ENCODE data around the gene NCKAP5.

The NCKAP5 gene

GRCh38 chr2:133456971-133457370 lies 111.3 kb downstream of the NCKAP5 start:
- no peak for DNase-seq

- DNase-seq = no peak
Measured at GRCh38 chr2:133456156-133456555, 112.1 kb downstream of the NCKAP5 start.

DNA sequence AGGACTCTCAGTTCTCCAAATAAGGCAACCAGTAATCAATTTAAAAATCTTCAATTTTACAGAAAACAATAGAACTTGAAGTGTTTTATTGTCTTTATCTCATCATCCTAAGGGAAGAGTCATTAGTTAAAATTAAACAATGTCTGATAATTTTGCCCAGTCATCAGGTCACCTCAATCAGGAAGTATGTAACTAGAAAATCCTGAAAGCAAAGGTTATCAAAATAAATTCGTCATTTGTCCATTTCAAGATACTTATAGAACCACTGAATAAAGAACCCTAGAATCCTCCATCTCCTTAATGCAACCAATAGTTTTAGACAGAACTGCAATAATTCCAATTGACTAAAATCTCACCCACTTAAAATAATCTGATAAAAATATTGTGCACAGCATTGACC lies 115.2 kb downstream of the NCKAP5 start:
- no peak for DNase-seq

DNA sequence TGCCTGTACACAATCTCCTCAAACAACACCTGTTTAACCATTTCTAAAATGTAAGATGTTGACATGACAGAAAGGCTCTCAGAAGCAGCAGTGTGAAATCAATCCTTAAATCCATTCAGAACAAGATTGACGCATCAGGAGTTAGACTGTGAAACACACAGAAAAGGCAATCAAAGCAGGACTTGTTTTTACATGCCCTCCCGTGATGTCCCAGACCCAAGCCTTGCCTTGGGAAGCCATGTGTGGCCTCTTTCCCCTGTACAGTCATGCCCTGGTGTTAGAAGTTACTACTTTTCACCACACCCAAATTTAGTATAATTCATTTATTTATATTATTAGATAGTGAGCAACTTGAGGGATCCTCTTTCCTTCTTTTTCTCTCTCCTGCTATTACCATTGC lies 115.7 kb downstream of the NCKAP5 start:
- DNase-seq = no peak

DNA sequence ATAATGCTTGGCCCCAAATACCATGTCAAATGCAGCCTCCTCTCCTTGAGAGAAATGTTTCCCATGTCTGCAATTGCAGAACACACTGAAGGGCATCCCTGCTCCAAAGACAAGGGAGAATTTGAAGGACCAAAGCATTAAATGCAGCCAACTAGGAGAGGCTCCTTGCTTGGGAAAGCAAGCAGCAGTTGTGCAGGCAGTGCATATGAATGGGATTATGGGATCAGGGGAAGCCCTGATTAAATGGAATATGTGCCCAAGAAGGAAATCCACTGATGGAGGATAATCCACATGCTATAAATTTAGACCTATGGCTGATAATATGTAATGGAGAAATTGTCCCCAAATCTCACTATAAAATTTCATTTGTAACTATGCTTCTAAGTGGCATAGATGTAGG lies 116.1 kb downstream of the NCKAP5 start:
- no peak for DNase-seq

DNA sequence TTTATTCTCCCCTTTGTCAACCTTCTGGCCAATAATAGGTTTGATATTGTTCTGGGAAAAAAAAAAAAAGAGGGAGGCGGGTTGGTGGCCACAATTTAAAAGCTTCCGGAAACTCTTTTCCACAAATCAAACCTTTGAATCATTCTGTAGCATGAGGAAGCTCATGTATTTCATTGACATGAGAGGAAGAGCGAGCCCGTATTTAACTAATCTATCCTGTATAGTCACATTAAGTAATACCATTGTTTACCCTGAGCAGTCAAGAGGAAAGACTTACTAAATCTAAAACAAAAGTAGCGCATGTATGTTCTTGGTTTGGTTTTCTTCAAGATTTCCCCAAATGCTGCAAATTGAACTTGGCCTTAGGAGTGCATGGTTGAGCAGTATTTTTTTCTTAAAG lies 120.1 kb downstream of the NCKAP5 start:
- DNase-seq = no peak

DNA sequence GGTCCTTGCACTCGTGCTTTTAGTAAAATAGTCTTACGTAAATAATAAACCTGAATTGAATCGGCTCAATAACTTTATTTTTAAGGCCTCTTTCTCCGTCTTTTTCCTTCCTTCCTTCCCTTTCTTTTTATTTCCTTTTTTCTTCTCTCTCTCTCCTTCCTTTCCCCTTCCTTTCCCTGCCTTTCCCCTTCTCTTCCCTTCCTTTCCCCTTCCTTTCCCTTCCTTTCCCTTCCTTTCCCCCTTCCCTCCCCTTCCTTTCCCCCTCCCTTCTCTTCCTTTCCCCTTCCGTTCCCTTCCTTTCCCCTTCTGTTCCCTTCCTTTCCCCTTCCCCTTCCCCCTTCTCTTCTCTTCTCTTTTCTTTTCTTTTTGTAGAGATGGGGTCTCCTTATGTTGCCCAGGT lies 121.0 kb downstream of the NCKAP5 start:
- no peak for DNase-seq

DNA sequence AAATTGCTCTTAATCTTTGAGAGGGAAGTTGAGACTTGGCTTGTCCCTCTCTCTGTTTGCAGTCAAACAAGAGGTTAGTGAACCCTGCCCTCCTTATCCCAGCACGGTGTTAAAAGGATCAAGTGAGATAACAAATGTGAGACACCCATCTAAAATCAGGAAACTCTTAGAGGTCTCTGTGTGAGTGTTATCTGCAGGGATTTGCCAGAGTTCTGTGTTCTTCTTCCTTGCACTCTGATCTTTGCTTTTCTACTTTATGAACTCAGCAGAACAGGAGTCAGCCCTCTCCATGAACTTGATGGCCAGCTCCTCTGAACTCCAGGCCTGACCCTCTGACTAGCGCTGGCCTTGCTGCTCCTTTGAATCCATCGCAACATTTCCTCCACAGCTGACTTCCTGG lies 123.8 kb downstream of the NCKAP5 start:
- DNase-seq = no peak

GRCh38 chr2:133442393-133442792 lies 125.9 kb downstream of the NCKAP5 start:
- DNase-seq = no peak

GRCh38 chr2:133439565-133439920 lies 128.7 kb downstream of the NCKAP5 start:
- no peak for DNase-seq

- no peak for DNase-seq
Measured at GRCh38 chr2:133438848-133439564, 129.3 kb downstream of the NCKAP5 start.

DNA sequence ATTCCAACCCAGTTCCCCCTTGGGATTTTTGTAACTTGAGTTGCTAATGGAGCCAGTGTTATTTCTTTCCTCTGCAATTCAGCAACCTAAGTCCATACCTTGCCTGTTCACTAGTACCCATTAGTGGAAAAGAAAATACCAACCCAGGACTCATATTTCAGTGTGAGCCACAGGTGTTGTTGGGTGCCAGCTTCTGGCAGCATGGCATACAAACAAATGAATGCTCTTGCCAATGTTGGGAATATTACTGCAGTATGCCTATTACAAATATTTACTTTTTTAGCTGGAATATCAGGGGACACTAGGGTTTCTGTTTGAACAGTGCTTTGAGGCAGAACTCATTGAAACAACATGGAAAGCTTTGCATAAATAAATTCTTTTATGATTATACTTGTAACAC lies 130.2 kb downstream of the NCKAP5 start:
- no peak for DNase-seq

GRCh38 chr2:133437492-133437891 lies 130.8 kb downstream of the NCKAP5 start:
- DNase-seq = no peak

DNA sequence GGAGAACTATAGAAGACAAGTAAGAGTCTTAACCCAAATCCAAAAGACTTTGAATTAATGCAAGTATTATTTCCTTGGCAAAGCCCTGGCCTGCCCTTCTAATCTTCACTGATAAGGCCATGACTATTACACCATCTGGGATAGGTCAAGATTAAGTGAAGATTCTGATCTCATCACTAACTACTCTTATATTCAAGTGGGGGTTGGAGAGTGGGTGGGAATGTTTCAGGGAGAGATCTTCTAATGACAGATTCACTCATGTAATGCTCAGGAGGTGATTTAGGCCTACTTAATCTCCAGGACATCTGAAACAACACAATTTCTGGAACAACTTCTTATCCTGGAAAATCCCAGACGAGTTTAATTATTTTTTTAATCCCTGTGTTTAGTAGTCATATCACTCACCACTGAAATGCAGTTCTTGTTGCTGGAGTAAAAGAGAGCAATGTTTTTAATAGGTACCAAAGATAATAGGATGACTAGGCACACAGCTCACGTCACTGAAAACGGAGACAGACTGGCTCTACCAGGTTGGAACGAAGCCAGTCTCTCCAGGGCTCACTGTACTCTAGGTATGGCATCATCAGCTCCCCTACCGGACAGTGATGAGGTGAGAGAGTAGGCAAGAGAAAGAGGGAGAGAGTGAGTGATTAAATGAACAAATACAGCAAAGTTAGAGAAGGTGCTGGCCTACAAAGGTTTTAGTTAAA lies 133.1 kb downstream of the NCKAP5 start:
- DNase-seq = no peak

DNA sequence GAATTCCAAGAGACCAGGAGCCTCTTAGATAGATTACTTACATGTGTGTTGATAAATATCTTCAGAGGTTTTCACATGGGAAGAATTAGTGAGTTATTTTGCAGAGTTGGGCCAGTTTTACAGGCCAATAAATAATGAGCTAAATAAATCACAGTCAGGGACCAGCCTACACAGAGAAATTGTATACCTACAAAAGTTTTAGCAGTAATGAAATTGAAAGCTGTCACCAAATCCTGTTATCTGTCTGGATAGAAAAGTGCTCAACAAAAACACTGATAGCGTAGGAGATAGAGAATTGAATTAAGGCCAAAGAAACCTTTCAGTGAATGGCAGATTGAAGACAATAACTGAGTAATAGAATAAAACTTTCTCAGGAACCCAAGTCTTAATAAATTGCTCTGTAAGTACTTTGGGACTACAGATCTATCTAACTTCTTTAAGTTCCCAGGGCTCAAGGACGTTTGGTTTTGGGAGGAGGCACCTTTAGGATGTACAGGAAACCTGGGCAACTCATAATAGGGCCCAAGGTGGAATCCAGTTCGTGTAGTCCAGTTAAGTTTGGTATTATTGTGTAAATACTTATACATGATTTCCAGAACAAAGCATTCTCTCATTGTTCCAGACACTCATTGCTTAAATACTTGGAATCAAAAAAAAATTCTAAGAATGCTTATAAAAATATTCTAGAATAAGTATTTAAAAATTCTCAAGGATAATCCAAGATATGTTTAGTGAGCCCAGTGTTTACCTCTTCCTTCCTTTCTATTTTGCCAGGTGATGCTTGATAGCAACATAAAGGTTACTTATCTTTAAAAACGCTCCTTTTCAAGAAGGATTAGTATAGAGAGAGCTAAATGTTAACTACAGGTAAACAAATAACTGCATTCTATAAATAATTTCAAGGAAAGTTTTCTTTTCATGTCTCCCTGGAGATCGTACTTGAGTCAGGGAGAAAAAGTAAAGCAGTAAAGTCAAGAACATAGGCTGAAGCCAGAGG lies 134.5 kb downstream of the NCKAP5 start:
- no peak for DNase-seq

- no peak for DNase-seq
Measured at GRCh38 chr2:133432778-133433177, 135.5 kb downstream of the NCKAP5 start.

DNA sequence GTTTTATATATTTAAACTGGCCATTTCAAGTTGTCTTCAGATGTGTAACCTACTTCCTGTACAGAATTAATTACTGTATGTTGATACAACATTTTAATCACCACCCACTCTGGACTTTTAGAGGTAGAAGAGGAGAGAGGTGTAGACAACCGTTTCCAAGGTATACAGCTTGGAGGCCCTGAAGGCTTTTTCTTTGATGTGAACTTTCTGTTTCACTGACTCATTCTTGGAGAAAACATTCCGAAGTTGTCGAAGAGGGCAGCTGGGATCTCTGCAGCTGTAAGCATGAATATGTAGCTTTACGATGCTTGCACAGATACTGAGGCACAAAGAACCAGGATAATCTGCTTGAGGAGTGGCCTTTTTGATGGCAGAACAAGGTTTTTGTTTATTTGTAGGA lies 137.0 kb downstream of the NCKAP5 start:
- no peak for DNase-seq

DNA sequence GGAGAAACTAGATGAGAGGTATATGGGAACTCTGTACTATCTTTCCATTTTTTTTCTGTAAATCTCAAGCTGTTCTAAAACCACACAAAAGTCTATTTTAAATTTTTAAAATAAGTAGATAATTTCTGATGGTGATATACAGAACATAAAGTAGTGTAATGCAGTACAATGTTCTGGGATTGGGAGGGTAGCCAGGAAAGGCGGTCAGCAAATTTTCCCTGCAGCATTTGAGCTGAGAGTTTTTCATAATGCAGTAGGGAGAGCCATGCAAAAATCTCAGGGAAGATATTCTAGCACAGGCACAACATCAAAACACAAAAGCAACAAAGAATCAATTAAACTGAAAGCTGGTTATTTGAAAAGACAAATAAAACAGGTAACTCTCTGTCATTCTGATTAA lies 141.5 kb downstream of the NCKAP5 start:
- DNase-seq = no peak

DNA sequence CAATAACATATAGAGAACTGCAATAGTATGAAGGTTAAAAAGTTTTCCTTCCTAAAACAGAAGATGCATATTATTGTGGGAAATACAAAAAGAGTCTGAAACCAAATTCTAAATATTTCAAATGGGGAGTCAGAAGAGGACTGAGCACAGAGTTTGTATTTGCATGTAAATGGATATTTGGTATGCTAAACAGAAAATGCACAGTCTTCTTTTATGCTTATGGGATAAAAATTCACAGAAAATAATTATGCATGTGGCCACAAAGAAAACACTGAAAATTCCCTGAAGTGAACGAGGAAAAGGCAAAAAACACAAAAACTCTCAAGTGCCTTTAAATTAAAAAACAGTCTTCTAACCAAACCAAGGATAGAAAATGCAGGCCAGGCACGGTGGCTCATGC lies 142.7 kb downstream of the NCKAP5 start:
- no peak for DNase-seq

GRCh38 chr2:133424876-133425275 lies 143.4 kb downstream of the NCKAP5 start:
- no peak for DNase-seq

DNA sequence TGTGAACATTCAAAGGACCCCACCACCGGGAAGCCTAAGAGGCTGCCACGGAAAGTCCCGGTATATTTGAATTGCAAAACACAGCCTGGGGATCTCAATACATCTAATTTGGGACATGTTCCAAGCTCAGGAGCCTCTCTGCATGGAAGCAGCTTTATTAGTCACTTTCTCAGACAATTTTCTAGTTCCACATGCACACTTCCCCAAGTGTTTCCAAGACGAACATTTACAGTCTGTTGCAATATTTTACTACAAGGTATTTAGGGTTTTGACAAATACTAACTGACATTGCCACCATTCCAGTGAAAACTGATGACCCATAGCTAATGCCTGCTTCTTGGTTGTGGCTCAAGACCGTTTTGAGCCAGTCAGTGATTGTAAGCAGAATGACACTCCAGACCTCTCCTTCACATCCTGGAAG lies 145.3 kb downstream of the NCKAP5 start:
- DNase-seq = no peak

- DNase-seq = no peak
Measured at GRCh38 chr2:133421516-133422324, 146.5 kb downstream of the NCKAP5 start.

- DNase-seq = no peak
Measured at GRCh38 chr2:133420788-133421187, 147.5 kb downstream of the NCKAP5 start.
